GM10266 (cell line): Measurements from ENCODE around the gene IL31.

Experiments used
- DNase-seq: peaks from one replicate; pipeline ENCODE4 v3.0.0; 2012; ENCODE audit errors: extremely low spot score
- CTCF ChIP-seq: IDR thresholded peaks from 2 replicates; pipeline ENCODE4 v1.5.1; 2012; ENCODE audit warnings: mild to moderate bottlenecking, low read depth; ENCODE audit not compliant: control insufficient read depth, insufficient read depth; ENCODE audit errors: missing control alignments

Gene IL31

GRCh38 chr12:122189626-122190475, 15.8 kb upstream of the IL31 start:
- no peak for DNase-seq
- TF ChIP-seq CTCF, result no peak

- DNase-seq, result no peak
- no peak for TF ChIP-seq CTCF
Measured at GRCh38 chr12:122187466-122187865, 13.4 kb upstream of the IL31 start.

- TF ChIP-seq CTCF, result no peak
- no peak for DNase-seq
Measured at GRCh38 chr12:122185494-122186082, 11.6 kb upstream of the IL31 start.

GRCh38 chr12:122185079-122185478, 11.1 kb upstream of the IL31 start:
- no peak for DNase-seq
- TF ChIP-seq CTCF, result no peak

GRCh38 chr12:122184517-122184916, 10.5 kb upstream of the IL31 start:
- DNase-seq, result peak; percentile 54
- TF ChIP-seq CTCF, result no peak

- DNase-seq, result no peak
- TF ChIP-seq CTCF, result no peak
Measured at GRCh38 chr12:122183588-122183940, 9.5 kb upstream of the IL31 start.
